ENCODE data around the gene FARSA. TPM values are rescaled to one million over a fixed set of nuclear protein-coding genes. Genes with fewer than 3 reads are reported as not detected.

The FARSA gene
- total and polyA plus RNA-seq, 2 of the 4 experiments (the other 2 are of a cell fraction), result 49.3 to 80.9 TPM

DNA sequence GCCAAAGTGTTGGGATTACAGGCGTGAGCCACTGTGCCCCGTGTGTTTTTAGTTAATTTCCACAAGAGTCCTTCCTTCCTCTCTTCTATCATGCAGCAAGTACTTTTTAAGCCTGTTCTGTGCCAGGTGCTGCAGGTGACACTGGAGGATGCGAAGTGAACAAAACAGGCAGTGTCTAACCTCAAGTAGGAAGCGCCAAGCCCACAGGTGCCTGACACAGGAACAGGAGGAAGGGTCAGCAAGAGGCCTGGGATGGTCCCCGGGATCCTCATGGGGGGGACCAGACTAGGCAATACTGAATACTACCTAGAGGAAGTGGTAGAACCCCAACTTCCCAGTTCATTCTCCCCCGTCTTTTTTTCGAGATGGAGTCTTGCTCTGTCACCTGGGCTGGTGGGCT, 3.1 kb upstream of the FARSA start:
- Histone ChIP-seq H3K27me3 (ENCODE audit: control insufficient read depth, insufficient read depth, low read length) (no peaks in the 10 kb centered on the region), H3K14ac (replicated peaks; ENCODE audit: low read depth, low read length) (no peak overlapping the region), H2BK20ac (ENCODE audit: low read depth, low read length) (no peak overlapping the region), H3K18ac (ENCODE audit: low read depth, low read length) (no peak overlapping the region), H3K23ac (ENCODE audit: low read depth, low read length) (no peak overlapping the region), H2AK5ac (ENCODE audit: low read depth, low read length) (no peak overlapping the region), H4K5ac (ENCODE audit: low read depth, low read length) (no peak overlapping the region), H3K4me2 (ENCODE audit: low read depth, low read length) (no peak overlapping the region), H2AFZ (replicated peaks; ENCODE audit: low read length, poor library complexity) (no peak overlapping the region), H4K91ac (ENCODE audit: insufficient read depth, low read depth, low read length) (no peak overlapping the region), H3K4me3 (ENCODE audit: insufficient read depth, low read depth, low read length) (no peak overlapping the region), H2BK5ac (ENCODE audit: low read depth, low read length, poor library complexity, severe bottlenecking) (no peak overlapping the region), H2AK9ac (replicated peaks; ENCODE audit: low read depth, low read length, poor library complexity) (peak overlapping the region; percentile 48), H3K36me3 (ENCODE audit: control insufficient read depth, insufficient read depth, low read length) (peaks cover 21% of the 10 kb centered on the region), H4K20me1 (ENCODE audit: insufficient read depth, low read length) (peaks cover 43% of the 10 kb centered on the region), H3K9me3 (ENCODE audit: control insufficient read depth, insufficient read depth, low read length) (no peaks in the 10 kb centered on the region), H3K9ac (ENCODE audit: low read depth, low read length) (no peak overlapping the region), H3K9me1 (ENCODE audit: insufficient read depth, low read length) (peaks cover 20% of the 10 kb centered on the region), H2BK120ac (ENCODE audit: low read depth, low read length) (no peak overlapping the region), H3K79me1 (ENCODE audit: low read depth in 1 of 2, low read length in 2 of 2) (peaks cover 5 to 53% of the 10 kb centered on the region in 2 experiments; a peak in 3 of 4 replicates), H4K8ac (ENCODE audit: low read depth in 2 of 2, low read length in 2 of 2) (no peak overlapping the region), H2BK15ac (ENCODE audit: low read depth, low read length) (no peak overlapping the region), H3K4me1 (ENCODE audit: control insufficient read depth, insufficient read depth, low read length) (peaks cover 20% of the 10 kb centered on the region), H3K27ac (ENCODE audit: insufficient read depth, low read length) (no peak overlapping the region), H3K4ac (ENCODE audit: low read depth, low read length) (no peak overlapping the region), H3K56ac (ENCODE audit: extremely low read depth, insufficient read depth, low read length) (no peak overlapping the region)
- dilution Hi-C loops (cut with HindIII; ENCODE audit: low sequenced_read_pairs, unreplicated experiment) (no loop called here), intact Hi-C loops (cut with micrococcal nuclease) (no loop called here), in situ Hi-C loops (cut with MboI; ENCODE audit: low sequenced_read_pairs) (no loop called here)
- TF ChIP-seq MAFK (IDR thresholded peaks at IDR 0.05; ENCODE audit: low read depth, low read length) (no peak), RCOR1 (IDR thresholded peaks at IDR 0.05; ENCODE audit: insufficient replicate concordance, low read length) (no peak), RAD21 (IDR thresholded peaks at IDR 0.05; ENCODE audit: low read length) (no peak), USF2 (IDR thresholded peaks at IDR 0.05; ENCODE audit: low read depth, low read length) (no peak)
- DNase-seq, result no peak
- ChIA-PET POLR2A (ENCODE audit: unreplicated experiment) (no interaction called here), CTCF (no interaction called here)
- BruUV-seq (replicated peaks), result no TSS peak
- ATAC-seq (ENCODE audit: low read depth), result no peak
- WGBS, 2 experiments (ENCODE audit: extremely low coverage in 2 of 2, insufficient read length in 1 of 2), result no CpG with 5 or more reads among the region's 7 CpGs

Measured in IMR-90 (cell line).